ENCODE measurements around the gene FADS1.

- TF ChIP-seq EZH2 (IDR thresholded peaks at IDR 0.05; ENCODE audit: borderline replicate concordance, low read depth, low read length, severe bottlenecking) = no peak
- TF ChIP-seq, protein P1, sequence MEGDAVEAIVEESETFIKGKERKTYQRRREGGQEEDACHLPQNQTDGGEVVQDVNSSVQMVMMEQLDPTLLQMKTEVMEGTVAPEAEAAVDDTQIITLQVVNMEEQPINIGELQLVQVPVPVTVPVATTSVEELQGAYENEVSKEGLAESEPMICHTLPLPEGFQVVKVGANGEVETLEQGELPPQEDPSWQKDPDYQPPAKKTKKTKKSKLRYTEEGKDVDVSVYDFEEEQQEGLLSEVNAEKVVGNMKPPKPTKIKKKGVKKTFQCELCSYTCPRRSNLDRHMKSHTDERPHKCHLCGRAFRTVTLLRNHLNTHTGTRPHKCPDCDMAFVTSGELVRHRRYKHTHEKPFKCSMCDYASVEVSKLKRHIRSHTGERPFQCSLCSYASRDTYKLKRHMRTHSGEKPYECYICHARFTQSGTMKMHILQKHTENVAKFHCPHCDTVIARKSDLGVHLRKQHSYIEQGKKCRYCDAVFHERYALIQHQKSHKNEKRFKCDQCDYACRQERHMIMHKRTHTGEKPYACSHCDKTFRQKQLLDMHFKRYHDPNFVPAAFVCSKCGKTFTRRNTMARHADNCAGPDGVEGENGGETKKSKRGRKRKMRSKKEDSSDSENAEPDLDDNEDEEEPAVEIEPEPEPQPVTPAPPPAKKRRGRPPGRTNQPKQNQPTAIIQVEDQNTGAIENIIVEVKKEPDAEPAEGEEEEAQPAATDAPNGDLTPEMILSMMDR (IDR thresholded peaks at IDR 0.05; ENCODE audit: extremely low read depth in 1 of 2, insufficient read depth in 1 of 2, low read depth in 1 of 2, low read length in 2 of 2) = no peak
- no peak for TF ChIP-seq MYC (IDR thresholded peaks at IDR 0.05; ENCODE audit: low read depth, low read length)
- TF ChIP-seq POLR2A (IDR thresholded peaks at IDR 0.05; ENCODE audit: low read depth, low read length) = no peak
- TF ChIP-seq FOS (IDR thresholded peaks at IDR 0.05; ENCODE audit: borderline replicate concordance, insufficient read depth, low read length) = no peak
- no peak for TF ChIP-seq POLR2AphosphoS5 (IDR thresholded peaks at IDR 0.05; ENCODE audit: insufficient read depth, low read depth, low read length)
Measured at GRCh38 chr11:61838921-61839320, 22.1 kb upstream of the FADS1 start.

All from endothelial cell of umbilical vein (primary cell).